CD1c-positive myeloid dendritic cell (primary cell): ENCODE results near the gene ATM.
"Not testable (repeated sequence)": the region's sequence is repeated elsewhere in the genome, so short reads cannot be mapped to it uniquely, and the experiment has no call there.

Source experiments
- DNase-seq: peaks from one replicate; pipeline ENCODE4 v3.0.0-alpha.2; 2016; ENCODE audit errors: extremely low spot score

ATM gene

GRCh38 chr11:108220721-108221336 lies 2.0 kb upstream of the ATM start:
- no peak for DNase-seq

- DNase-seq: no peak
Measured at GRCh38 chr11:108221371-108221770, 1.5 kb upstream of the ATM start.

GRCh38 chr11:108221911-108222573 lies 825 bp upstream of the ATM start:
- DNase-seq: no peak

GRCh38 chr11:108223348-108224149 lies 682 bp downstream of the ATM start:
- peak; percentile 54 for DNase-seq

GRCh38 chr11:108224366-108224765 lies 1.5 kb downstream of the ATM start:
- DNase-seq: peak; percentile 26

- peak; percentile 83 for DNase-seq
Measured at GRCh38 chr11:108224911-108225786, 2.3 kb downstream of the ATM start.

GRCh38 chr11:108226036-108226435 lies 3.2 kb downstream of the ATM start:
- no peak for DNase-seq

GRCh38 chr11:108228251-108228650 lies 5.4 kb downstream of the ATM start:
- DNase-seq: no peak

- no peak for DNase-seq
Measured at GRCh38 chr11:108233277-108233945, 10.5 kb downstream of the ATM start.

GRCh38 chr11:108235192-108235591 lies 12.3 kb downstream of the ATM start:
- DNase-seq: no peak

GRCh38 chr11:108235633-108236032 lies 12.8 kb downstream of the ATM start:
- DNase-seq: no peak

- no peak for DNase-seq
Measured at GRCh38 chr11:108237058-108237481, 14.2 kb downstream of the ATM start.

GRCh38 chr11:108239076-108239475 lies 16.2 kb downstream of the ATM start:
- no peak for DNase-seq

- DNase-seq: no peak
Measured at GRCh38 chr11:108241330-108242037, 18.6 kb downstream of the ATM start.

GRCh38 chr11:108242422-108242821 lies 19.6 kb downstream of the ATM start:
- DNase-seq: no peak

GRCh38 chr11:108246308-108246707 lies 23.4 kb downstream of the ATM start:
- DNase-seq: no peak

GRCh38 chr11:108246885-108247284 lies 24.0 kb downstream of the ATM start:
- no peak for DNase-seq

GRCh38 chr11:108253176-108253575 lies 30.3 kb downstream of the ATM start:
- DNase-seq: no peak

GRCh38 chr11:108269583-108269982 lies 46.7 kb downstream of the ATM start:
- no peak for DNase-seq

- DNase-seq: not testable (repeated sequence)
Measured at GRCh38 chr11:108276985-108277616, 54.2 kb downstream of the ATM start.
